Activated CD8-positive, alpha-beta memory T cell treated with anti-CD3 and anti-CD28 coated beads, Interleukin-2, amount 50 U/mL, for 1 hour (primary cell): ENCODE results near the gene TFF2.

Experiments
- DNase-seq: peaks from one replicate; pipeline ENCODE4 v3.0.0-alpha.2; 2020; ENCODE audit errors: extremely low read depth

The TFF2 gene

GRCh38 chr21:42320791-42321190 lies 30.0 kb downstream of the TFF2 start:
- DNase-seq, result no peak

- DNase-seq, result no peak
Measured at GRCh38 chr21:42319851-42320572, 30.8 kb downstream of the TFF2 start.

- DNase-seq, result no peak
Measured at GRCh38 chr21:42319376-42319775, 31.4 kb downstream of the TFF2 start.

- DNase-seq, result no peak
Measured at GRCh38 chr21:42317826-42318746, 32.7 kb downstream of the TFF2 start.

GRCh38 chr21:42317341-42317741 lies 33.5 kb downstream of the TFF2 start:
- no peak for DNase-seq

- DNase-seq, result no peak
Measured at GRCh38 chr21:42316891-42317290, 33.9 kb downstream of the TFF2 start.

GRCh38 chr21:42315296-42315891 lies 35.4 kb downstream of the TFF2 start, which contains the start of gene TFF3:
Gene TFF3 (minus strand): TSS chr21:42315409. CDS start chr21:42315374, 35 bp downstream.
- DNase-seq, result no peak

- DNase-seq, result no peak
Measured at GRCh38 chr21:42314616-42315295, 36.0 kb downstream of the TFF2 start.

GRCh38 chr21:42313501-42313969 lies 37.3 kb downstream of the TFF2 start:
- DNase-seq, result no peak

- no peak for DNase-seq
Measured at GRCh38 chr21:42312626-42313104, 38.1 kb downstream of the TFF2 start.

GRCh38 chr21:42311816-42312625 lies 38.8 kb downstream of the TFF2 start:
- no peak for DNase-seq

- DNase-seq, result no peak
Measured at GRCh38 chr21:42311160-42311559, 39.6 kb downstream of the TFF2 start.

- no peak for DNase-seq
Measured at GRCh38 chr21:42310411-42311001, 40.3 kb downstream of the TFF2 start.

- peak; percentile 22 for DNase-seq
Measured at GRCh38 chr21:42309753-42310213, 41.0 kb downstream of the TFF2 start.

- DNase-seq, result no peak
Measured at GRCh38 chr21:42308914-42309752, 41.7 kb downstream of the TFF2 start.

GRCh38 chr21:42308161-42308913 lies 42.5 kb downstream of the TFF2 start:
- DNase-seq, result no peak

- DNase-seq, result no peak
Measured at GRCh38 chr21:42307106-42307505, 43.7 kb downstream of the TFF2 start.

- no peak for DNase-seq
Measured at GRCh38 chr21:42306366-42307035, 44.3 kb downstream of the TFF2 start.
